Left renal cortex interstitium (tissue), 4 donors: ENCODE measurements around the gene CPEB3. TPM values are rescaled to one million over a fixed set of nuclear protein-coding genes. Genes with fewer than 3 reads are reported as not detected.

Source experiments
- DNase-seq, 4 donors: peaks; one replicate each; pipeline ENCODE4 v3.0.0-alpha.2; 2013; ENCODE audit warnings: low read depth in 4 of 4, low spot score in 2 of 4, missing footprints in 1 of 4
- polyA plus RNA-seq, 4 donors: library from polyadenylated mRNA; unstranded; fragments of 120-200 nt; gene quantifications; one replicate each; pipeline ENCODE4 v1.2.1, GENCODE V29; 2013; ENCODE audit not compliant: insufficient read length in 4 of 4

The CPEB3 gene
- polyA plus RNA-seq, 4 donors = 3.1 to 4.0 (median 3.2) TPM

- no peak for DNase-seq
These were observed 22.1 kb downstream of the CPEB3 start for GRCh38 chr10:92268748-92269147.

DNA sequence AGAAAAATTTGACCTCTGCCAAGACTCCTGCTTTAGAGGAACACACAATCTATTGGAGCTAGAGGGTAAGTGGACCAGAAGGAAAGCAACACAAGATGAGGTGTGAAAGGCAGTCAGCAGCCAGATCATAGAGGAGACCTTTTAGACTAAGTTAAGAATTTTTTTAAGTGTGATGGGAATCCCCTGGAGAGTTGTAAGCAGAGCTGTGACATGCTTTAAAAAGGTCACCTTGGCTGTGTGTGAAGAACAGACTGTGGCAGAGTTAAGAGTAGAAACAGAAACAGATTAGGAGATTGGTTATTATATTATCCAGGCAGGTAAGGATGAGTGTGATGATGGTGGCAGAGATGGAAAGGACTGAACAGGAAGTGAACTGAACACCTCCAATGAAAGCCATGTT, 23.5 kb downstream of the CPEB3 start:
- no peak for DNase-seq

GRCh38 chr10:92265687-92266258, 25.1 kb downstream of the CPEB3 start:
- DNase-seq = no peak

DNA sequence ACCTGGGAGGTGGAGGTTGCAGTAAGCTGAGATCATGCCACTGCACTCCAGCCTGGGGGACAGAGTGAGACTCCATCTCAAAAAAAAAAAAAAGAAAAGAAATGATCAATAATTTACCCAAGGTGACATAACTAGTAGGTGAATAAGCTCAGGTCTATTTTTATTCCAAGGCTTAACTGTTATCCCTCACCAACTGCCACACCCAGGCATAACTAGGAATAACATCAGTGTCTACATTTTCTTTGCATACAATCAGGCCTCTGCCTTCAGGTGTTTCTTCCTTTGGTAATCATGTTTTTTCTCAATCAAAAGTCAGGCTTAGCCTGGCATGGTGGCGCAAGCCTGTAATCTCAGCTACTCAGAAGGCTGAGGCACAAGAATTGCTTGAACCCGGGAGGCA, 26.6 kb downstream of the CPEB3 start:
- no peak for DNase-seq

GRCh38 chr10:92263396-92263795, 27.5 kb downstream of the CPEB3 start:
- no peak for DNase-seq

DNA sequence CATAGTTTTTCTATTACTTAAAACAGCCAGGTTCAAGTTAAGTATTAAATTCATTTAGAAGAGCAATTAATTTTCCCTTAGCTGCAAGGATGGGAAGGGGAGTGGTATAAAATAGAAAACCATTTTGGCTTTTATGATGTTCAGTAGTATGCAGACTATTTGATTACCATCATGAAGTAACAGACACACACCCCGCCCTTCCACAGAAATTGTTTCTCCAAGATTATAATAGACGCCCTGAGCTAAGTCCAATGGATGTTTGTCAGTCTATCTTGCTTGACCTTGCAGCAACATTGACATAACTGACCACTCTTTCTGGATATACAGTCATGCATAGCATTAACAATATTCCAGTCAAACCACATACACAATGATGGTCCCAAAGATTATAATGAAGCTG, 42.3 kb downstream of the CPEB3 start:
- no peak for DNase-seq

GRCh38 chr10:92244796-92245195, 46.1 kb downstream of the CPEB3 start:
- DNase-seq = no peak

DNA sequence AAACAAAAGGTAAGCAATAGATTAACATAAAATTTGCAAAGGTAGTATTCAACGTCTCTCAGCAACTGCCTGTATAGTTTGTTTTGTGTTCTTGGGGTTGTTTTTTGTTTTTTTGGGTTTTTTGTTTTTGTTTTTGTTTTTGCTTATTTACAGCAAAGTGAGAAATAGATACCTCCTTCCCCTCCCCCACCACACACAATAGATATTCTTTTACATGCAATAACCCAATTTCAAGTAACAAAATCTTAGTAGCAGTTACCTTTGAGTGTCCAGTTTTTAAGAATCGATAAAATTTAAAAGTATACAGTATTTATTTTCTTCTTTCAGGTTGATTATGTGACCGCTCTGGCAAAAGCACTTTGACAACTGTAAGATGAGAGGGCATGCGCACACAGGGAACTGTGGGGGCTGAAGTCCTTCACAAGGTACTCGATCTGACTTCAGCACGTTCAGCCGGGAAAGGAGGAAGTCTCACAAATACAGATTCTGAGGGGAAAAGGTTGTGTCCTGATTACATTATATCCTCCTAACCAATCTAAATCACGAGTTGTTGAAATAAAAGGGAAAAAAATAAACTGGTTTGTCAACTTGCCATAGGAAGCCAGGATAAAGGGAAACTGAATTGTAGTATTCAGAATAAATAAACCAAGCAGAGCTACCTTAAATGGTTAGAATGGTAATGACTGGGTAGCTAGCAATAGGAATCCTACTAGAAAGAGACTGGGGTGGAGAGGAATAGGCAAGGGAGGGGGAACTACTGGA, 47.8 kb downstream of the CPEB3 start:
- DNase-seq = peak in 3 of 4 donors; percentile 38 to 55 (median 45)

DNA sequence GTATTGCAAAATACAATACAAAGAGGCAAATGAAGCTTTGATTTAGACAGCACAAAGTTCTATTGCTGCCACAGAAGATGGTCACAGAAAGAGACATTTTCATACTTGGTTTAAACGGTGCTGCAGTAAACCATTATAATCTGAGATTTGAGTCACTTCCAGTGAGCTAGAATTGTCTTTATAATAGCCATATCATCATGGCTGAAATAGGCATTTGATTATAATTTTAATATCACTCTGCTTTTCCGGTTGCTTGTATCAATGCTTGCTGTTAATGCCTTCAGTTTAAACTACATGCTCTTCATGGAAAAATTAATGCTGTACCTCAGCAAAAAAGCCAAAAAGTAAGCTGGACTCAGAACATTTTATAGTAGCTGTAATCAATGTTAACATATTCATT, 48.5 kb downstream of the CPEB3 start:
- no peak for DNase-seq

- no peak for DNase-seq
These were observed 49.4 kb downstream of the CPEB3 start for GRCh38 chr10:92241501-92241900.

GRCh38 chr10:92241158-92241500, 49.7 kb downstream of the CPEB3 start:
- peak in 1 of 4 donors; percentile 15 for DNase-seq

- DNase-seq = peak in 3 of 4 donors; percentile 70 to 81 (median 75)
These were observed 50.4 kb downstream of the CPEB3 start for GRCh38 chr10:92240289-92241157.

DNA sequence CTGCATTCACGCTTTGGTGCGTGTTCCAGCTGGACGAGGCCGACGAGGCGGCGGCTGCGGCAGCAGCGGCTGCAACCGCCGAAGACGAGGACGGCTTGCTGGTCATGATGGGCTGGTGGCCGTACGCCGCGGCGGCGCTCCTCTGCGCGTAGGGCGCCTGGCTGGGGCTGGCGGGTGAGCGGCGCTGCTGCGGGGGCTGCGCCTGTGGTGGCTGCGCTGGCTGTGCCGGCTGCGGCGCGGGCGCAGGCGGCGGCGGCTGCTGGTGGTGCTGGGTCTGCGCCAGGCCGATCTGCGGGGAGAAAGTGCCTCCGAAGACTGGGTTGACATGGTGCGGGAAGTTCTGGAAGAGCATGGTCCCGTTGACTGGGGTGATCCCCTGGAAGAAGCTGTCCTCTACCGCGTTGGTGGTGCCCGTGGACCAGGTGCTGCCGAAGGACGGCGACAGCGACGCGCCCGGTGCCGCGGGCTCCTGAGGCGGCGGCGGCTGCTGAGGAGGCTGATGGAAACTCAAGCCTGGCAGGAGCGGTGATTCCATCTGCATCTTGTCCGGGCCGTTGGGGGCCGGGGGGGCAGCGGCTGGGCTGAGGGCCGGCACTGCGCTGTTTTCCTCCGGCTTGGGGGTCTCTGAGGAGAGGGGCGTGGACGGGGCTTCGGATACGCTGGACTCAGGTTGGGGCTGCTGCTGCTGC, 51.1 kb downstream of the CPEB3 start:
- peak in 2 of 4 donors; percentile 32 to 45 for DNase-seq

DNA sequence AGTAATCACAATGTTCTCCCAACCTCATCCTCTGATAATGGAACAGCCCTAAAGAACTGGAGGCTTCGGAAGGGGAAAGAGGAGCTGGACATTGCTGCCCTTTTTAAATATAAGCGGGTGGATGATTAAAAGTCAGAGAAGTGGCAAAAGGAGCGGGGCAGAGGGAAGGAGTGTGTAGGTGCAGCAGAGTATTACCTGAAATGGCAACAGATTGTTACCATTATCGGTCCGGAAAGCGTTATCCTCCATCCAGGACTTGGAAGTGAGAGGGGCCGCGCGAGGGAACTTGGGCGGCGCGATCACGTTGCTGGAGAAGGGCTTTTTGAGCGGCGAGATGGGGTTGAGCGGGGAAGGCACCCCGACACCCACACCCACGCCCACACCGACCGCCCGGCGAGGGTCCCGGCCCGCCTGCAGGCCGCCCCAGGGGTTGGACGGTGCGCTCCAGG, 51.7 kb downstream of the CPEB3 start:
- peak in 1 of 4 donors; percentile 19 for DNase-seq

DNA sequence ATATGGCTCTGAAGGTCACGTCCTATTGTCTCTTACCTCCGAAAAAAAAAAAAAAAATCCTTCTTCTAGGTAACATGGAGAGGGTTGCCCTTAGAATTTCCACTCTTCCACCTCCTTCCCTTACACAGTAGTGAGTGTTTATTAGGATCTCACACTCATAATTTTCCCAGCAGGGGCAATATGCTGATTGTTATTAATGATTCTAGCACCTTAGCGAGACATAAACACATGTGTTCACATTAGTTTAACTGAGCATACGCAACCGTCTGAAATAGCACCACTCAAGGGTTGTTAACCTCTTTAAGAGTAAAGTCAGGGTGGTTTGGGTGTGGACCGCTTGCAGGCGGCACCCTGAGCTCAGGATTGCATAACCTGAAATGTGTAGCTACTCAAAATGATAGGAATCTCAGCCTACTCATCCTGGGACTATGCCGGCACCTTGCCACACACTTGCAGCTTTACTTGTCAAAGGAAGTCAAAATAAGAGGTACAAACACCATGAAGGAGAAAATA, 52.2 kb downstream of the CPEB3 start:
- no peak for DNase-seq

DNA sequence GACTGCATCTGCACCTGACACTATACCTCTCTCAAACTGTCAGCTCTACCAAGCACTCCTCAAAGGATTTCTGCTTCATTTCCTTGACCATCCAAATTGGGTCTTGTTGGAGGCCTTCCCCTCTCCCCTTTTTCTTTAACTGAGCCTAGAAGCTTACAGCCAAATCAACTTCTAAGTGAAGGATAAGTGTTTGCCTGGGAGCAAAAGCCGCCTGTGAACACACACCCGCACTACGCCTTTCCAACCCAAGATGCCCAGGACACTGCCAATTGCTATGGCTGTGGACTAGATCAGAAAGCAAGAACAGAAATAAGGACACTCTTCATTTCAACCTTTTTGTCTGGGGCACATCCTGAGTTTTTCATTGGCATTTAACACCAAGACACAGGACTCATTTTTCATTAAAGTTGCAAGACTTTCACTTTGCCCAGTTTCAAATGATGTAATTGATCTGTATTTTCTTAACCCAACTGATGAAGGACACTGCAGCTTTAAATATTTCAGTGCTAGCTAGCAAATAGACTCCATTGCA, 52.8 kb downstream of the CPEB3 start:
- no peak for DNase-seq

DNA sequence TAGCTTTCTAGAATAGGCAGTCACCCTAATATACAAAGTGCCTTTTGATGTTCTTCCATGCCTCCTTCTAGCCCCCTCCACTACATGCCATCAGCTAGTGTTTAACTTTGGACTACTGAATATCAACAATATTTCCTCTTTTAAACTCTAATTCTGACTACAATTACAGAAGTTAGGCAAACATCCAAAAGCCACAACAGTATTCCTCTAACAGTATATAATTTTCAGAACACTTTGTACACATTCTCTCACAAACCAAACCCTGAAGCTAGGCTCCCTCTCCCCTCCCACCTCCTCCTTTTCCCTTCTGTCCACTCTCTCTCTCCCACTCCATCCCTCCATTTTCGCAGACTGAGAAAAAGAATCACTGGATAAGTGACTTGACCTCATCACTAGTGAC, 59.7 kb downstream of the CPEB3 start:
- DNase-seq = no peak

- DNase-seq = no peak
These were observed 68.1 kb downstream of the CPEB3 start for GRCh38 chr10:92222603-92223262.

DNA sequence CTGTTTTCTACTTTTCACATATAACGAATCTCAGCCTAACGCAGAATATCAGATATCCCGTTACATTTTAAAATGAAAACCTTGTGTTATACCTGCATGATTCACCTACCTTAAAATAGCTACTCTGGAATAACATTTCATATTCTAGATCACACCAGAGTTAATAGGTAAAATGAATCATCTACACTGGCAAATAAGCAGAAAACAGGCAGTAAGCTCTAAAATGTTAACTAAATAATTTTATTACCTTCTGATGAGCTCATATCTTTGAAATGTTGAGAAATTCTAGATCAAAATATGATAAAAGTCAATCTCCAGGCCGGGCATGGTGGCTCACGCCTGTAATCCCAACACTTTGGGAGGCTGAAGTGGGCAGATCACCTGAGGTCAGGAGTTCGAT, 71.3 kb downstream of the CPEB3 start:
- no peak for DNase-seq

DNA sequence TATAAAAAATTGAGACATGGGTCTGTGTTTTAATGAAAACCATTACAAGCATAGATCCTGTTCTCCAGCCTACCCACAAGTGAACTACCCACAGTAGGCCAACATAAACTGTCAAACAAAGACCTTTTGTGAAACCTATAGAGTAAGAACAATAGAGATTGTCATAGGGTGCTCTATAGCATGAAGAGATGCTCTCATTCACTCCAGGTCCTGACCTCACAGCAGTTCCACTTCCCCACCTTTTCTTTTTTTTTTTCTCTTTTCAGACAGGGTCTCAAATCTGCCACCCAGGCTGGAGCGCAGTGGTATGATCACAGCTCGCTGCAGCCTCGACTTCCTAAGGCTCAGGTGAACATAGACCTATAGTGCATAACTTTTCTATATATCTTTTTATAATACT, 72.3 kb downstream of the CPEB3 start:
- DNase-seq = no peak
